DOHH2 (cell line): ENCODE results near the gene CLHC1.

ENCODE experiments used
- H3F3A ChIP-seq: fragments of 200-600 bp; sonication (generic), shearing (Covaris generic); 2 replicates; pipeline ENCODE4 v1.6.0; 2016; ENCODE audit warnings: antibody characterized with exemption, mild to moderate bottlenecking; ENCODE audit not compliant: control insufficient read depth, insufficient read depth
- H3K27ac ChIP-seq: fragments of 200-600 bp; sonication (generic); 2 replicates; pipeline ENCODE4 v1.5.1; 2014; ENCODE audit warnings: low read depth, mild to moderate bottlenecking, low read length, moderate library complexity
- H3K27me3 ChIP-seq: fragments of 200-600 bp; sonication (generic); 2 replicates; pipeline ENCODE4 v1.6.1; 2014; ENCODE audit warnings: mild to moderate bottlenecking, low read length, mixed read lengths; ENCODE audit not compliant: control insufficient read depth
- H3K36me3 ChIP-seq: fragments of 200-600 bp; sonication (generic); 2 replicates; pipeline ENCODE4 v1.6.1; 2014; ENCODE audit warnings: mild to moderate bottlenecking, low read length, moderate library complexity, mixed read lengths; ENCODE audit not compliant: control insufficient read depth
- H3K4me1 ChIP-seq: fragments of 200-600 bp; sonication (generic); 2 replicates; pipeline ENCODE4 v1.6.1; 2014; ENCODE audit warnings: mild to moderate bottlenecking, low read length, mixed read lengths; ENCODE audit not compliant: control insufficient read depth
- H3K4me2 ChIP-seq: fragments of 200-600 bp; sonication (generic); 2 replicates; pipeline ENCODE4 v1.6.0; 2014; ENCODE audit warnings: mild to moderate bottlenecking, low read length, moderate library complexity
- H3K4me3 ChIP-seq: fragments of 200-600 bp; sonication (generic); 2 replicates; pipeline ENCODE4 v1.5.1; 2014; ENCODE audit warnings: mild to moderate bottlenecking, low read length, mixed read lengths
- H3K79me2 ChIP-seq: fragments of 200-600 bp; sonication (generic); 2 replicates; pipeline ENCODE4 v1.6.1; 2014; ENCODE audit warnings: mild to moderate bottlenecking, low read length, mixed read lengths; ENCODE audit not compliant: control insufficient read depth
- H3K9me2 ChIP-seq: fragments of 200-600 bp; sonication (generic); replicated peaks from 2 replicates; pipeline ENCODE4 v1.6.1; 2014; ENCODE audit warnings: mild to moderate bottlenecking, low read length, mixed read lengths; ENCODE audit not compliant: control insufficient read depth
- H3K9me3 ChIP-seq: fragments of 200-600 bp; sonication (generic); 2 replicates; pipeline ENCODE4 v1.6.1; 2014; ENCODE audit warnings: antibody characterized with exemption, low read length, mixed read lengths; ENCODE audit not compliant: control insufficient read depth, insufficient read depth
- H4K20me1 ChIP-seq: fragments of 200-600 bp; sonication (generic); 2 replicates; pipeline ENCODE4 v1.6.0; 2014; ENCODE audit warnings: low read depth, mild to moderate bottlenecking, antibody characterized with exemption, low read length, moderate library complexity; ENCODE audit not compliant: control insufficient read depth, insufficient read depth
- EZH2phosphoT487 ChIP-seq: fragments of 200-600 bp; sonication (generic); IDR thresholded peaks from 2 replicates; pipeline ENCODE4 v1.6.1; 2017; ENCODE audit warnings: borderline replicate concordance, mild to moderate bottlenecking, antibody characterized with exemption, low read length, moderate library complexity, mixed read lengths
- TF ChIP-seq, protein P1 (sequence below): fragments of 200-600 bp; sonication (generic); IDR thresholded peaks from one replicate; pipeline ENCODE4 v1.5.1; 2014; ENCODE audit warnings: antibody characterized with exemption, mild to moderate bottlenecking, low read depth, low read length; ENCODE audit not compliant: poor library complexity, severe bottlenecking

The CLHC1 gene

DNA sequence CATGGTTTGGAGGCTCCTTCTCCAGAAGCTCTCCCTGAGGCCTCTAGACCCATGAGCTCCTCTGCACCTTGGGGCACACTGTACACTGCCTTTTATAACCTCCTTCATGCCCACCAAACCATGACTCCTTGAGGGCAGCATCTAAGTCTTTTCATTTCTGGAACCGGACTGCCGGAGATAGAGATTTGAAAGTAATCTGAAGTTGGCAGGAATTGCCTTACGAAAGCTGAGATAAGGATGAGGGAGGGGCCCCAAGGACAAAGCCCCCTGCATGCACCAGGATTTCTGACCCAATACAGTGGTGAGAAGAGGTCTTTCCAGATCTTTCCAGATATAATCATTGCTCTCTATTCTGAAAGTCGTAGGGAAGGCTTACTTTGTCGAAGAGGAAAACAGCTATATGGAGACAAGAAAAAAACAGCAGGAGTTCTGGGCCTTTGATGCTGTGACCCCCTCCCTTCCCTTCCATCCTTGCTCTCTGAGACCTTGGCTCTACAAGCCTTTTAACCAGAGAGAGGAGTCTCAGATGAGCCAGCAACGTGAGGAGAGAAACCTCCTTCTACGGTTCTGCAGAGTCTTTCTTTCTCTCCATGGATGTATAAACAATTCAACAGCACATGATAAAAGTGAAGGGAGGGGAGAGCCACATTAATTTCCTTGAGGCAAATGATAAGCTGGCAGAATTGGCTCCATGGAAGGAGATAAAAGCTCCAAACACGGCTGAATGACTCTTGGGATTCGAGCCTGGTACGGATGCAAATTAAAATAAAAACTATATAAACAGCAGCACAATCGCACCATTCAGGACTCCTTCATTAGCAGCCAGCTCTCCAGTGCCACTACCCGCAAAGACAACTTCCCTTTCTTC is 93.8 kb downstream of the CLHC1 start:
- no peaks in the 10 kb centered on the region for H3K27me3 ChIP-seq
- no peaks in the 10 kb centered on the region for H3F3A ChIP-seq
- no peaks in the 10 kb centered on the region for H3K9me3 ChIP-seq
- H3K9me2 ChIP-seq, result no peaks in the 10 kb centered on the region; the same call in 1 of the 2 replicates
- H3K27ac ChIP-seq, result no peak overlapping the region
- no peaks in the 10 kb centered on the region for H3K36me3 ChIP-seq
- no peaks in the 10 kb centered on the region for H4K20me1 ChIP-seq
- no peak for TF ChIP-seq EZH2phosphoT487
- TF ChIP-seq, protein P1, sequence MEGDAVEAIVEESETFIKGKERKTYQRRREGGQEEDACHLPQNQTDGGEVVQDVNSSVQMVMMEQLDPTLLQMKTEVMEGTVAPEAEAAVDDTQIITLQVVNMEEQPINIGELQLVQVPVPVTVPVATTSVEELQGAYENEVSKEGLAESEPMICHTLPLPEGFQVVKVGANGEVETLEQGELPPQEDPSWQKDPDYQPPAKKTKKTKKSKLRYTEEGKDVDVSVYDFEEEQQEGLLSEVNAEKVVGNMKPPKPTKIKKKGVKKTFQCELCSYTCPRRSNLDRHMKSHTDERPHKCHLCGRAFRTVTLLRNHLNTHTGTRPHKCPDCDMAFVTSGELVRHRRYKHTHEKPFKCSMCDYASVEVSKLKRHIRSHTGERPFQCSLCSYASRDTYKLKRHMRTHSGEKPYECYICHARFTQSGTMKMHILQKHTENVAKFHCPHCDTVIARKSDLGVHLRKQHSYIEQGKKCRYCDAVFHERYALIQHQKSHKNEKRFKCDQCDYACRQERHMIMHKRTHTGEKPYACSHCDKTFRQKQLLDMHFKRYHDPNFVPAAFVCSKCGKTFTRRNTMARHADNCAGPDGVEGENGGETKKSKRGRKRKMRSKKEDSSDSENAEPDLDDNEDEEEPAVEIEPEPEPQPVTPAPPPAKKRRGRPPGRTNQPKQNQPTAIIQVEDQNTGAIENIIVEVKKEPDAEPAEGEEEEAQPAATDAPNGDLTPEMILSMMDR, result no peak
- no peak overlapping the region for H3K4me2 ChIP-seq
- peaks cover 27% of the 10 kb centered on the region for H3K4me1 ChIP-seq
- H3K4me3 ChIP-seq, result no peak overlapping the region
- H3K79me2 ChIP-seq, result no peaks in the 10 kb centered on the region

DNA sequence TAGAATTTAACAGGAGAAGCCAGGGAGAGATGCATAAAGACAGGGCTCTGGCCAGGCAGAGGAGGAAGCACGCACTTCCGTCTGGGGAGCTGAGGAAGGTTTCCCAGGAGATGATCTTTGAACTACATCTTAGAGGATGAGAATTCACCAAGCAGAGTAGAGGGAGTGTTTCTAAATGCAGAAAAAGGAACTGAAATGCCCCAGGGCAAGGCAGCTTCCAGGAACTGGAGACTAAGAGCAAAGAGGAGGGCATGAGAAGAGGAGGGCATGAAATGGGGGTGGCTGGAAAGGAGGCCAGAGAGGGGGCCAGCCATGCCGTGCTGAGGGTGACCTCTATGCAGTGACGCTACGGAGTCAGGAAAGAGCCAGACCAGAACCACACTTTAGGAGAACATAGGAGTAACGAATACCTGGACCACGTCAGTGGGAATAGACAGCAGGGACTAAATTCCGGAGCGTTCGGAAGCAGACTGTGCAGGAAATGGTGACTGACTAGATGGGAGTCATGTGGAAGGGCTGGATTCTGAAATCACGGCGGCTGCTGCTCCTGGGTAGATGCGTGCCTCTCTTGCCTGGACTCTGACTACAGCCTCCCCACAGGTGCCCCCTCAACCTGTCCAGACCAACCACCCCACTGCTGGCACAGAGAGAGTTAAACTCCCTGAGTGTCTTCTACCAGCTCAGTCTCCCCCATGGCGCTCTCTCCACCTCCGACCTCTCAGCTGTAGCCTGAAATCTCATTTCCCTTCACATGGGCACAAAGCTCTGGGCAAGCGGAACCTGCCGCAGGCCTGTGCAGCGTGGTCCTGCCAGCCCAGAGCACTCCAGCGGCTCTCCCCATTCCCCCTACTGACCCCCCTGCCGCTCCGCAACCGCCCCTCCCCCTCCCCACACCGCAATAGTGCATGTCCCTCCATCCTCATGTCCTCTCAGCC is 94.8 kb downstream of the CLHC1 start:
- H3F3A ChIP-seq, result no peaks in the 10 kb centered on the region
- H3K9me3 ChIP-seq, result no peaks in the 10 kb centered on the region
- no peaks in the 10 kb centered on the region for H3K79me2 ChIP-seq
- TF ChIP-seq EZH2phosphoT487, result no peak
- TF ChIP-seq, protein P1, result no peak
- H3K4me1 ChIP-seq, result peaks cover 28% of the 10 kb centered on the region
- H4K20me1 ChIP-seq, result no peaks in the 10 kb centered on the region
- no peaks in the 10 kb centered on the region for H3K27me3 ChIP-seq
- no peak overlapping the region for H3K4me2 ChIP-seq
- no peaks in the 10 kb centered on the region for H3K36me3 ChIP-seq
- no peaks in the 10 kb centered on the region for H3K9me2 ChIP-seq
- H3K27ac ChIP-seq, result no peak overlapping the region
- no peak overlapping the region for H3K4me3 ChIP-seq

DNA sequence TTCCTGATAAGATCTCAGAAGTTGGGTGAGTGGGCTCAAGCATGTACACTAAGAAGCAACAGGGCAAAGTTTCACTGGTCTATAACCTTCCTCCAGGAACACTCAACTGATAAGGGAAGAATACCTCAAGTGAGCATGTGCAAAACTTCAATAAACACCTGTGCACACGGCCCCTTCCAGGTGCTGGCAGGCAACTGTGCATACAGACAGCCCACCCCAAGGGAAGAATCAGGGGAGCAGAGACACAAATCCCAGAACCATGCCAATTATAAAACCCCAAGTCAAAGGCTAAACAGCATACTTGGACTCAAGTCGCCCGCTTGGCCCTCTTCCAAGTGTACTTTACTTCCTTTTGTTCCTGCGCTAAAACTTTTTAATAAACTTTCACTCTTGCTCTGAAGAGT is 96.0 kb downstream of the CLHC1 start:
- Histone ChIP-seq H3K4me1 (peaks cover 28% of the 10 kb centered on the region), H4K20me1 (no peaks in the 10 kb centered on the region), H3K27me3 (no peaks in the 10 kb centered on the region), H3F3A (no peaks in the 10 kb centered on the region), H3K4me3 (no peak overlapping the region), H3K4me2 (no peak overlapping the region), H3K9me3 (no peaks in the 10 kb centered on the region), H3K79me2 (no peaks in the 10 kb centered on the region), H3K9me2 (no peaks in the 10 kb centered on the region), H3K36me3 (no peaks in the 10 kb centered on the region), H3K27ac (no peak overlapping the region)
- TF ChIP-seq EZH2phosphoT487, result no peak
- TF ChIP-seq, protein P1, result no peak
